Liver (tissue), 9 donors: ENCODE data around the gene HOPX. TPM values are rescaled to one million over a fixed set of nuclear protein-coding genes. Genes with fewer than 3 reads are reported as not detected.

Experiments
- DNase-seq: peaks from one replicate; pipeline ENCODE4 v3.0.0-alpha.2; 2017; ENCODE audit warnings: low spot score
- H3K27ac ChIP-seq, 2 donors: one replicate each; pipeline ENCODE4 v1.7.0; 2013; ENCODE audit warnings: inconsistent platforms in 2 of 2, low read length in 2 of 2, control low read depth in 1 of 2, low read depth in 1 of 2, mild to moderate bottlenecking in 1 of 2
- H3K27me3 ChIP-seq, 4 donors: one replicate each; pipeline versions ENCODE4 v1.6.1 to v1.7.0; 2013; ENCODE audit warnings: low read length in 3 of 4, inconsistent platforms in 1 of 4, mild to moderate bottlenecking in 1 of 4, moderate library complexity in 1 of 4; ENCODE audit not compliant: control insufficient read depth in 4 of 4, insufficient read depth in 4 of 4
- H3K36me3 ChIP-seq, 4 donors: one replicate each; pipeline versions ENCODE4 v1.6.1 to v1.7.0; 2013; ENCODE audit warnings: low read length in 3 of 4, mild to moderate bottlenecking in 3 of 4, low read depth in 1 of 4, moderate library complexity in 1 of 4; ENCODE audit not compliant: control insufficient read depth in 4 of 4, insufficient read depth in 3 of 4
- H3K4me1 ChIP-seq, 4 donors: one replicate each; pipeline versions ENCODE4 v1.6.1 to v1.7.0; 2013; ENCODE audit warnings: low read length in 3 of 4, mild to moderate bottlenecking in 3 of 4, moderate library complexity in 1 of 4; ENCODE audit not compliant: control insufficient read depth in 4 of 4, insufficient read depth in 4 of 4
- H3K4me3 ChIP-seq, 3 donors: one replicate each; pipeline versions ENCODE4 v1.6.1 to v1.7.0; 2013; ENCODE audit warnings: low read length in 3 of 3, control low read depth in 1 of 3, low read depth in 1 of 3, mild to moderate bottlenecking in 1 of 3
- H3K9ac ChIP-seq, 2 donors: one replicate each; pipeline ENCODE4 v1.7.0; 2013; ENCODE audit warnings: low read length in 2 of 2, mild to moderate bottlenecking in 2 of 2, moderate library complexity in 2 of 2, control low read depth in 1 of 2, low read depth in 1 of 2
- H3K9me3 ChIP-seq, 4 donors: one replicate each; pipeline versions ENCODE4 v1.6.1 to v1.7.0; 2013; ENCODE audit warnings: low read length in 3 of 4; ENCODE audit not compliant: control insufficient read depth in 4 of 4
- ATF3 ChIP-seq: IDR thresholded peaks from 2 replicates; pipeline ENCODE4 v1.6.1; 2016; ENCODE audit warnings: antibody characterized with exemption
- CTCF ChIP-seq: fragments of 150-350 bp; IDR thresholded peaks from 2 replicates; pipeline ENCODE4 v1.5.1; 2017; ENCODE audit warnings: improper control_type of control experiment, low read depth, low read length; ENCODE audit not compliant: missing input control
- EGR1 ChIP-seq, 2 donors: IDR thresholded peaks; 2 replicates each; pipeline ENCODE4 v1.6.1; 2016 to 2018; ENCODE audit warnings: antibody characterized with exemption in 2 of 2, low read depth in 2 of 2
- FOXA1 ChIP-seq: IDR thresholded peaks from 2 replicates; pipeline ENCODE4 v1.6.1; 2016; ENCODE audit warnings: antibody characterized with exemption
- FOXA2 ChIP-seq: IDR thresholded peaks from 2 replicates; pipeline ENCODE4 v1.6.1; 2016; ENCODE audit warnings: antibody characterized with exemption
- GABPA ChIP-seq, 2 donors: IDR thresholded peaks in 1 of 2; conservative IDR thresholded peaks in 1 of 2; 2 replicates each; pipeline ENCODE4 v1.6.1; 2016; ENCODE audit warnings: antibody characterized with exemption in 2 of 2, mild to moderate bottlenecking in 1 of 2, moderate library complexity in 1 of 2
- HNF4A ChIP-seq, 2 donors: conservative IDR thresholded peaks; 2 replicates each; pipeline ENCODE4 v1.6.1; 2016; ENCODE audit warnings: antibody characterized with exemption in 2 of 2, mild to moderate bottlenecking in 2 of 2
- HNF4G ChIP-seq: IDR thresholded peaks from 2 replicates; pipeline ENCODE4 v1.6.1; 2016; ENCODE audit warnings: antibody characterized with exemption
- JUND ChIP-seq, 2 donors: IDR thresholded peaks; 2 replicates each; pipeline ENCODE4 v1.6.1; 2016; ENCODE audit warnings: antibody characterized with exemption in 2 of 2
- MAX ChIP-seq: IDR thresholded peaks from 2 replicates; pipeline ENCODE4 v1.6.1; 2016; ENCODE audit warnings: antibody characterized with exemption
- NR2F2 ChIP-seq: IDR thresholded peaks from 2 replicates; pipeline ENCODE4 v1.6.1; 2016; ENCODE audit warnings: antibody characterized with exemption
- RAD21 ChIP-seq, 2 donors: IDR thresholded peaks; 2 replicates each; pipeline ENCODE4 v1.6.1; 2016; ENCODE audit warnings: antibody characterized with exemption in 2 of 2, mild to moderate bottlenecking in 2 of 2
- REST ChIP-seq: IDR thresholded peaks from 2 replicates; pipeline ENCODE4 v1.6.1; 2016; ENCODE audit warnings: antibody characterized with exemption, mild to moderate bottlenecking
- RXRA ChIP-seq, 2 donors: IDR thresholded peaks; 2 replicates each; pipeline ENCODE4 v1.6.1; 2017 to 2018; ENCODE audit warnings: antibody characterized with exemption in 2 of 2, mild to moderate bottlenecking in 1 of 2
- SP1 ChIP-seq: IDR thresholded peaks from 2 replicates; pipeline ENCODE4 v1.6.1; 2018; ENCODE audit warnings: antibody characterized with exemption, mild to moderate bottlenecking
- TAF1 ChIP-seq: conservative IDR thresholded peaks from 2 replicates; pipeline ENCODE4 v1.6.1; 2016; ENCODE audit warnings: antibody characterized with exemption, mild to moderate bottlenecking
- YY1 ChIP-seq: IDR thresholded peaks from 2 replicates; pipeline ENCODE4 v1.6.1; 2016; ENCODE audit warnings: antibody characterized with exemption, mild to moderate bottlenecking
- ZBTB33 ChIP-seq: IDR thresholded peaks from 2 replicates; pipeline ENCODE4 v1.6.1; 2016; ENCODE audit warnings: antibody characterized with exemption
- WGBS: extraction: QIAGEN DNeasy Blood & Tissue Kit; methylation state at CpG from one replicate; pipeline ENCODE4 v1.1.7; 2013; 5-methylcytosine and 5-hydroxymethylcytosine counted together
- polyA plus RNA-seq, 2 donors: library from polyadenylated mRNA; stranded (reverse) in 1 of 2; unstranded in 1 of 2; fragments of 200-250 nt in 1 of 2; fragments of >200 nt in 1 of 2; fragmentation: Nextera tagmentation in 1 of 2; extraction: Ambion mirVana in 1 of 2; gene quantifications; one replicate each; pipeline versions ENCODE4 v1.2.1 to v1.2.3, GENCODE V29; 2013 to 2015
- total RNA-seq, 2 donors: library from RNA; depleted of rRNA; stranded (reverse); fragments of >200 nt; gene quantifications; one replicate each; pipeline ENCODE4 v1.2.3, GENCODE V29; 2014
- donor health status: healthy.
- donor health status: healthy.
- donor health status: healthy.
- donor health status: healthy.
- donor health status: healthy.

Gene HOPX
- total and polyA plus RNA-seq, 4 donors: 0.40 to 2.4 (median 0.63) TPM

- H3K9me3 ChIP-seq: no peaks in the 10 kb centered on the region
- WGBS: 67% methylated on average over 3 of the region's 3 CpGs
- H3K36me3 ChIP-seq: no peaks in the 10 kb centered on the region
- no peak overlapping the region for H3K27ac ChIP-seq
- DNase-seq: no peak
- peaks cover 0 to 3% (median 0%) of the 10 kb centered on the region in 4 donors for H3K27me3 ChIP-seq
- TF ChIP-seq HNF4A (conservative IDR thresholded peaks at IDR 0.05) (no peak), EGR1 (IDR thresholded peaks at IDR 0.05; ENCODE audit: low read depth in 2 of 2) (no peak), SP1 (no peak), TAF1 (no peak), ATF3 (no peak), GABPA (IDR thresholded peaks at IDR 0.05 in 1 of 2, conservative IDR thresholded peaks at IDR 0.05 in 1 of 2) (no peak), FOXA2 (no peak), RXRA (IDR thresholded peaks at IDR 0.05) (no peak), MAX (no peak), REST (no peak), HNF4G (no peak), NR2F2 (no peak), JUND (IDR thresholded peaks at IDR 0.05) (no peak), YY1 (no peak), CTCF (no peak), ZBTB33 (no peak), FOXA1 (no peak), RAD21 (IDR thresholded peaks at IDR 0.05) (no peak)
- H3K4me3 ChIP-seq: no peak overlapping the region
- H3K4me1 ChIP-seq: no peaks in the 10 kb centered on the region
- H3K9ac ChIP-seq: no peak overlapping the region
Observed at GRCh38 chr4:56603297-56603696, 77.8 kb downstream of the HOPX start.

Other genes with a start within 250 kb of the HOPX start
- gene PPAT, start 245.7 kb downstream of the HOPX start, total RNA-seq: 10 to 100 TPM in 1 of 2 donors, 1 to 10 TPM in 1; 7.6 to 11.0 TPM
- gene PPAT, start 245.7 kb downstream of the HOPX start, polyA plus RNA-seq: 1 to 10 TPM; 3.7 TPM
- gene PAICS, start 245.0 kb downstream of the HOPX start, total RNA-seq: 10 to 100 TPM; 34.5 to 50.4 TPM
- gene PAICS, start 245.0 kb downstream of the HOPX start, polyA plus RNA-seq: 10 to 100 TPM; 46.0 to 47.8 TPM
- 10 to 100 TPM; 32.1 to 69.7 TPM for gene SRP72, start 213.7 kb downstream of the HOPX start, total RNA-seq
- gene SRP72, start 213.7 kb downstream of the HOPX start, polyA plus RNA-seq: 10 to 100 TPM; 37.1 to 44.3 TPM
- under 1 TPM; 0.08 to 0.61 TPM for gene ARL9, start 175.5 kb downstream of the HOPX start, total RNA-seq
- gene ARL9, start 175.5 kb downstream of the HOPX start, polyA plus RNA-seq: under 1 TPM in 1 of 2 donors, not detected in 1; 0.10 TPM
- gene SPINK2, start 140.4 kb upstream of the HOPX start, total RNA-seq: under 1 TPM in 1 of 2 donors, not detected in 1; 0.79 TPM
- not detected for gene SPINK2, start 140.4 kb upstream of the HOPX start, polyA plus RNA-seq
- gene REST, start 226.6 kb upstream of the HOPX start, total RNA-seq: 10 to 100 TPM; 15.9 to 18.1 TPM
- gene REST, start 226.6 kb upstream of the HOPX start, polyA plus RNA-seq: 1 to 10 TPM; 3.7 to 8.8 TPM